GM18511 (cell line): Measurements from ENCODE around the gene CTSH.
"Not testable (repeated sequence)": the region's sequence is repeated elsewhere in the genome, so short reads cannot be mapped to it uniquely, and the experiment has no call there.

Experiments used
- ATAC-seq: cut with Tn5 transposase; IDR thresholded peaks from one replicate; pipeline ENCODE4 v1.9.1; 2021; ENCODE audit warnings: mild to moderate bottlenecking, moderate library complexity; ENCODE audit not compliant: unreplicated experiment

Gene CTSH

GRCh38 chr15:78944202-78944625, 632 bp downstream of the CTSH start:
- peak; percentile 38 for ATAC-seq

GRCh38 chr15:78943692-78944091, 1.2 kb downstream of the CTSH start:
- no peak for ATAC-seq

- no peak for ATAC-seq
Measured at GRCh38 chr15:78942741-78943140, 2.1 kb downstream of the CTSH start.

- ATAC-seq: peak; percentile 78
Measured at GRCh38 chr15:78938658-78939488, 6.0 kb downstream of the CTSH start.

- no peak for ATAC-seq
Measured at GRCh38 chr15:78937132-78937739, 7.6 kb downstream of the CTSH start.

- no peak for ATAC-seq
Measured at GRCh38 chr15:78934655-78935023, 10.2 kb downstream of the CTSH start.

GRCh38 chr15:78933823-78934654, 10.8 kb downstream of the CTSH start:
- no peak for ATAC-seq

- no peak for ATAC-seq
Measured at GRCh38 chr15:78933187-78933822, 11.5 kb downstream of the CTSH start.

- ATAC-seq: no peak
Measured at GRCh38 chr15:78932258-78932808, 12.5 kb downstream of the CTSH start.

- ATAC-seq: no peak
Measured at GRCh38 chr15:78931439-78932257, 13.2 kb downstream of the CTSH start.

- no peak for ATAC-seq
Measured at GRCh38 chr15:78930577-78931388, 14.1 kb downstream of the CTSH start.

- ATAC-seq: no peak
Measured at GRCh38 chr15:78929536-78930264, 15.1 kb downstream of the CTSH start.

- ATAC-seq: no peak
Measured at GRCh38 chr15:78928616-78929093, 16.2 kb downstream of the CTSH start.

GRCh38 chr15:78928176-78928575, 16.7 kb downstream of the CTSH start:
- ATAC-seq: not testable (repeated sequence)

GRCh38 chr15:78927077-78927790, 17.6 kb downstream of the CTSH start:
- no peak for ATAC-seq

- no peak for ATAC-seq
Measured at GRCh38 chr15:78925956-78926743, 18.7 kb downstream of the CTSH start.

- ATAC-seq: no peak
Measured at GRCh38 chr15:78925076-78925624, 19.7 kb downstream of the CTSH start.
